Measurements from ENCODE around the gene UBR4.

GRCh38 chr1:19076841-19077616 is 133.0 kb downstream of the UBR4 start:
- TF ChIP-seq EP300 (IDR thresholded peaks at IDR 0.05) (no peak), POLR2AphosphoS5 (IDR thresholded peaks at IDR 0.05) (no peak)
- TF ChIP-seq, protein P1, sequence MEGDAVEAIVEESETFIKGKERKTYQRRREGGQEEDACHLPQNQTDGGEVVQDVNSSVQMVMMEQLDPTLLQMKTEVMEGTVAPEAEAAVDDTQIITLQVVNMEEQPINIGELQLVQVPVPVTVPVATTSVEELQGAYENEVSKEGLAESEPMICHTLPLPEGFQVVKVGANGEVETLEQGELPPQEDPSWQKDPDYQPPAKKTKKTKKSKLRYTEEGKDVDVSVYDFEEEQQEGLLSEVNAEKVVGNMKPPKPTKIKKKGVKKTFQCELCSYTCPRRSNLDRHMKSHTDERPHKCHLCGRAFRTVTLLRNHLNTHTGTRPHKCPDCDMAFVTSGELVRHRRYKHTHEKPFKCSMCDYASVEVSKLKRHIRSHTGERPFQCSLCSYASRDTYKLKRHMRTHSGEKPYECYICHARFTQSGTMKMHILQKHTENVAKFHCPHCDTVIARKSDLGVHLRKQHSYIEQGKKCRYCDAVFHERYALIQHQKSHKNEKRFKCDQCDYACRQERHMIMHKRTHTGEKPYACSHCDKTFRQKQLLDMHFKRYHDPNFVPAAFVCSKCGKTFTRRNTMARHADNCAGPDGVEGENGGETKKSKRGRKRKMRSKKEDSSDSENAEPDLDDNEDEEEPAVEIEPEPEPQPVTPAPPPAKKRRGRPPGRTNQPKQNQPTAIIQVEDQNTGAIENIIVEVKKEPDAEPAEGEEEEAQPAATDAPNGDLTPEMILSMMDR (IDR thresholded peaks at IDR 0.05): no peak

Measured in esophagus muscularis mucosa (tissue), 4 donors.